ENCODE results near the gene SORCS2. TPM values are rescaled to one million over a fixed set of nuclear protein-coding genes. Genes with fewer than 3 reads are reported as not detected.

Gene SORCS2
- total and polyA plus RNA-seq, 8 donors = 4.6 to 9.7 (median 7.2) TPM

DNA sequence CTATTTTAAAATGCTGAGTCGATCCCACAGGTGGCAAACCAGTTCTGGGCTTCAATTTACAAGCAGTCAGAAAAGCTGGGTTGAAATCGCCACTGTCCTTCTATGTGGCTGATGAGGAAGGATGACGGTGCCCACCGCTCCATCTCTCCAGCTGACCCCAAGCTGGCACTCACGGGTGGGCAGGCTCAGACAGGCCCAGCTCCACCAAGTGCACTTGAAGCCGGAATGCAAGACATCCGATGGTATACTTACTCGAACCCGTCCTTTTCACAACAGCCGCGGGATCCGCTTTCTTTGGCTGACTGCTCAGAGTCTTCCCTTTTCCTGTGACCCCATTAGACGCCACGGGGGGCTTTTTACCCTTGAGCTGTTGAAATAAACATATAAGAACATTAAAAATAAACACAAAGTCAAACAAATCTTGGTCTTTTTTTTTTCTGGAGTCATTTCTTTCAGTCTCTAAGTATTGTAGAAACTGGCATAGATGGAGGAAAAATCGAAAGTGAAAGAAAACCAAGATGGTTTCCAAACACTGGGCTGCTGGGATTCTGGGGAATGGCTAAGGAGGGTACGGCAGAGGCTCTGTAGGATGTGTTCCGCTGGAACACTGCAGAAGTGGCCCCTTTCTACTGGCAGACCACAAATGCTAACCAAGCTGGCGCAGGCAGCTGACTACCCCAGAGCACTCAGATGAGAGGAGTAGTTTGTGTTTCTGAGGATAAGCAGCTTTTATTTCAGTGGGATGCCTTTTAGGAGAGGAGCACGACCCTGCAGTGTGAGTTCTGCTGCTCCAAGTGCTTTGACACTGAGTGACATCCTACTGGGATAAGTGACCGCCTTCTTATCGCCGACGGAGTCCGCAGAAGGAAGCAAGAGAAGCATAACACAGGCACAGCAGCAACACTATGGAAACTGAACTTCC, 586.4 kb downstream of the SORCS2 start:
- Histone ChIP-seq H3K27ac (peak overlapping the region; percentile 1 to 43), H3K9me3 (no peaks in the 10 kb centered on the region), H3K4me3 (no peak overlapping the region), H3K4me1 (peaks cover 6 to 17% of the 10 kb centered on the region in 2 donors), H3K36me3 (peaks cover 0 to 35% of the 10 kb centered on the region in 2 donors), H3K27me3 (no peaks in the 10 kb centered on the region)
- DNase-seq (peak in 1 of 4 donors; percentile 30), ATAC-seq (peak; percentile 10)
- intact Hi-C loops (cut with DNase I) = no loop called here
- TF ChIP-seq CTCF (IDR thresholded peaks at IDR 0.05) = no peak

DNA sequence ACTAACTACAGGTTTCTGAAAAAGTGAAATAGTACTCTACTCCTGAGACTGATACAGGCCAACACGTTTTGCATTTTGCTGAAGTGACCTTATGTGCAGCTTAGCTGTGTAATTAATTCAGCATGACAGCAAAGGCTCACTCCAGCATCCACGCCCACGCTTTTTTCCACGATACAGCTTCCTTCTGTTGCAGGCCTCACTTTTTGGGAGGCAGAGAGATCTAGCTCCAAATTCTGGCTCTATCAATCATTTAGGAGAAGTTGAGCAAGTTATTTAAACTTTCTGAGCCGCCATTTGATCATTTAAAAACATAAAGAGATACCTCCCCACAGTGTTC, 587.1 kb downstream of the SORCS2 start:
- DNase-seq (no peak), ATAC-seq (peak; percentile 18)
- peaks cover 0 to 29% of the 10 kb centered on the region in 2 donors for H3K36me3 ChIP-seq
- H3K27me3 ChIP-seq = no peaks in the 10 kb centered on the region
- H3K4me1 ChIP-seq = peaks cover 6 to 17% of the 10 kb centered on the region in 2 donors
- peak overlapping the region; percentile 13 to 43 for H3K27ac ChIP-seq
- H3K9me3 ChIP-seq = no peaks in the 10 kb centered on the region
- intact Hi-C loops (cut with DNase I) = no loop called here
- H3K4me3 ChIP-seq = no peak overlapping the region
- TF ChIP-seq CTCF (IDR thresholded peaks at IDR 0.05) = no peak

- no peak for DNase-seq
- H3K36me3 ChIP-seq = peaks cover 0 to 22% of the 10 kb centered on the region in 2 donors
- intact Hi-C loops (cut with DNase I) = no loop called here
Observed at GRCh38 chr4:7780751-7781348, 588.5 kb downstream of the SORCS2 start.

DNA sequence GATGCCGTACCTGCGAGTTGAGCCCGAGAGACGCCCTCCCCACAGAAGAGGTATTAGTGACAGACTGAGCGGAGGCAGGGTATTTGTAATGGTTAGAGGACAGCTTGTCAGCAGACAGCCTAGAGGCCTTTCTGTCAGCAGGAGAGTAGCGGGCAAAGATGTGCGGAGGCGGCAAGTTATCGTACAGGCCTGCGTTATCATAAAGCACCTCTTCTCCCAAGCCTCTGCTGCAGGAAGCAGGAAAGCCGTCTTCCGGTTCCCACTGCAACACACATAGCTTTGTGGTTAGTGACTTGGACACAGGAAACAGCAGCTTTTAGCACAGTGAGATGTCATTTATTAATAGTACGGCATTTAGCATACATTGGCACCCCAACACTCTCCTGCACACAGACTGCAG, 589.0 kb downstream of the SORCS2 start:
- peaks cover 6 to 17% of the 10 kb centered on the region in 2 donors for H3K4me1 ChIP-seq
- peaks cover 0 to 21% of the 10 kb centered on the region in 2 donors for H3K36me3 ChIP-seq
- H3K4me3 ChIP-seq = no peak overlapping the region
- no peak for DNase-seq
- TF ChIP-seq CTCF (IDR thresholded peaks at IDR 0.05) = no peak
- no peaks in the 10 kb centered on the region for H3K9me3 ChIP-seq
- H3K27me3 ChIP-seq = no peaks in the 10 kb centered on the region
- intact Hi-C loops (cut with DNase I) = no loop called here
- ATAC-seq = no peak
- H3K27ac ChIP-seq = peak overlapping the region in 1 of 2 donors; percentile 43

More at GRCh38 chr4:7780751-7781348, 588.5 kb downstream of the SORCS2 start:
- peaks cover 6 to 17% of the 10 kb centered on the region in 2 donors for H3K4me1 ChIP-seq
- no peaks in the 10 kb centered on the region for H3K9me3 ChIP-seq
- no peak for ATAC-seq
- H3K4me3 ChIP-seq = no peak overlapping the region
- TF ChIP-seq CTCF (IDR thresholded peaks at IDR 0.05) = no peak
- H3K27me3 ChIP-seq = no peaks in the 10 kb centered on the region
- H3K27ac ChIP-seq = peak overlapping the region in 1 of 2 donors; percentile 43

GRCh38 chr4:7781993-7782392, 589.7 kb downstream of the SORCS2 start:
- no peak for TF ChIP-seq CTCF (IDR thresholded peaks at IDR 0.05)
- Histone ChIP-seq H3K9me3 (no peaks in the 10 kb centered on the region), H3K27me3 (no peaks in the 10 kb centered on the region), H3K27ac (peak overlapping the region in 1 of 2 donors; percentile 43), H3K4me1 (peaks cover 6 to 17% of the 10 kb centered on the region in 2 donors), H3K36me3 (peaks cover 0 to 21% of the 10 kb centered on the region in 2 donors), H3K4me3 (no peak overlapping the region)
- no peak for ATAC-seq
- intact Hi-C loops (cut with DNase I) = no loop called here
- DNase-seq = no peak

All from left lung (tissue), 10 donors.